ENCODE results near the gene RGR. TPM values are rescaled to one million over a fixed set of nuclear protein-coding genes. Genes with fewer than 3 reads are reported as not detected.

RGR gene
- polyA plus RNA-seq, 3 donors, result not detected

DNA sequence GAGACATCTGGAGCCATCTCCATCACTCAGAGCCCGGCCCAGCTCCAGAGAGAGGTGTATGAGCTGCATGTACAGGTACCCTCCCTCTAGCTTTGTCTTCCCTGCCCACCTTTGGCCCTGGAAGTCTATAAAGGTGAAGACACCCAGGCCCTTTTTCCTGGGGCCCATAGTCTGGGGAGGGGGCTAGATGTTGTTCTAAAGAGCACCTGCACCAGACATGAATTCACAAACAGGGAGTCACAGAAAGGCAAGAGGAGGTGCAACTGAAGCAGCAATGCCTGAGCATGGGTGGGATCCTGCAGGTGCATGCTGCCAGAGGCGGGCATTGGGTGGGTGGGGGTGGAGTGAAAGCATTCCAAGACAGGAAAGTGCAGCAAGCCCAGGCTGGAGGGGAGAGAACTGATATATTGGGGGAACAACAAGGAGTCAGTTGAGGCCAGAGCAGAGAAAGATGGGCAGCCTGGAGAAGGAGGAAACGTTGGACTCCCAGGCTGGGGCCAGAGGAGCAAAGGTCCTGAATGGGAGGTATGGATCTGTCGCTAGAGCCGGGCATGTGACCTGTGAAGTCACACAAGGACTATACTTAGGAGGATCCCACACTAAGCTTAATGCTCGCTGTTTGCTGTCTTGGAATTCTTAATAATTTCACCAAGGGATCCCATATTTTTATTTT lies 38.9 kb upstream of the RGR start:
- H3K27ac Mint-ChIP-seq, result no peak overlapping the region
- H3K9me3 Mint-ChIP-seq, result no peaks in the 10 kb centered on the region
- no peak for DNase-seq
- H3K4me2 ChIP-seq (replicated peaks; ENCODE audit: extremely low read depth, low read length, poor library complexity, severe bottlenecking), result no peak overlapping the region
- no peak overlapping the region for H3K9ac ChIP-seq (ENCODE audit: insufficient read depth, low read length, poor library complexity, severe bottlenecking)
- H3K36me3 Mint-ChIP-seq, result no peaks in the 10 kb centered on the region
- intact Hi-C loops (cut with micrococcal nuclease), result no loop called here
- H4K20me1 ChIP-seq (ENCODE audit: insufficient read depth, low read length), result no peaks in the 10 kb centered on the region
- no peak overlapping the region for H3K27ac ChIP-seq (ENCODE audit: low read depth in 1 of 2, low read length in 2 of 2)
- no peak overlapping the region for H2AFZ ChIP-seq (ENCODE audit: insufficient read depth, low read depth, low read length, poor library complexity, severe bottlenecking)
- no peaks in the 10 kb centered on the region for H3K79me2 ChIP-seq (ENCODE audit: insufficient read depth, low read length)
- no peak overlapping the region for H3K4me3 ChIP-seq (replicated peaks in 1 of 3; ENCODE audit: low read depth in 2 of 3, low read length in 3 of 3)
- no peaks in the 10 kb centered on the region for H3K36me3 ChIP-seq (replicated peaks in 1 of 2; ENCODE audit: control insufficient read depth in 1 of 2, insufficient read depth in 2 of 2, low read length in 2 of 2)
- no peaks in the 10 kb centered on the region for H3K4me1 ChIP-seq (ENCODE audit: control insufficient read depth in 1 of 2, insufficient read depth in 2 of 2, low read length in 2 of 2)
- no peak overlapping the region for H3K4me3 Mint-ChIP-seq
- TF ChIP-seq, protein P1, sequence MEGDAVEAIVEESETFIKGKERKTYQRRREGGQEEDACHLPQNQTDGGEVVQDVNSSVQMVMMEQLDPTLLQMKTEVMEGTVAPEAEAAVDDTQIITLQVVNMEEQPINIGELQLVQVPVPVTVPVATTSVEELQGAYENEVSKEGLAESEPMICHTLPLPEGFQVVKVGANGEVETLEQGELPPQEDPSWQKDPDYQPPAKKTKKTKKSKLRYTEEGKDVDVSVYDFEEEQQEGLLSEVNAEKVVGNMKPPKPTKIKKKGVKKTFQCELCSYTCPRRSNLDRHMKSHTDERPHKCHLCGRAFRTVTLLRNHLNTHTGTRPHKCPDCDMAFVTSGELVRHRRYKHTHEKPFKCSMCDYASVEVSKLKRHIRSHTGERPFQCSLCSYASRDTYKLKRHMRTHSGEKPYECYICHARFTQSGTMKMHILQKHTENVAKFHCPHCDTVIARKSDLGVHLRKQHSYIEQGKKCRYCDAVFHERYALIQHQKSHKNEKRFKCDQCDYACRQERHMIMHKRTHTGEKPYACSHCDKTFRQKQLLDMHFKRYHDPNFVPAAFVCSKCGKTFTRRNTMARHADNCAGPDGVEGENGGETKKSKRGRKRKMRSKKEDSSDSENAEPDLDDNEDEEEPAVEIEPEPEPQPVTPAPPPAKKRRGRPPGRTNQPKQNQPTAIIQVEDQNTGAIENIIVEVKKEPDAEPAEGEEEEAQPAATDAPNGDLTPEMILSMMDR (IDR thresholded peaks at IDR 0.05), result peak; percentile 26
- H3K9me3 ChIP-seq (replicated peaks in 1 of 2; ENCODE audit: control insufficient read depth in 1 of 2, insufficient read depth in 1 of 2, low read length in 2 of 2), result no peaks in the 10 kb centered on the region
- WGBS (ENCODE audit: insufficient coverage), result 94% methylated on average over 4 of the region's 6 CpGs
- peaks cover 4 to 8% (median 4%) of the 10 kb centered on the region in 3 donors for H3K27me3 Mint-ChIP-seq (ENCODE audit: low read depth in 3 of 3)
- no peaks in the 10 kb centered on the region for H3K27me3 ChIP-seq (ENCODE audit: control insufficient read depth in 2 of 2, insufficient read depth in 2 of 2, low read length in 2 of 2)
- no peaks in the 10 kb centered on the region for H3K4me1 Mint-ChIP-seq

DNA sequence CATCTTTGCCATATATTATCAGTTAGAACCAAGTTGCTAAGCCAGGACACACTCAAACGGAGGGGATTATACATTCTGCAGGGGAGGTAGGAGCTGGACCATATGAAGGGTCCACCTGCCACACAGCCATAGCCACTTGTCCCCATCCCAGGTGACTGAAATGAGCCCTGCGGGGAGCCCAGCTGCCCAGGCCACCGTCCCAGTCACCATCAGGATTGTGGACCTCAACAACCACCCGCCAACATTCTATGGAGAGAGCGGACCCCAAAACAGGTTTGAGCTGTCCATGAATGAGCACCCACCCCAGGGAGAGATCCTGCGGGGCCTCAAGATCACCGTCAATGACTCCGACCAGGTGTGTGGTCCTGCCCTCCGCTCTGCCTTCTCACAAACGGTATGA lies 36.8 kb upstream of the RGR start:
- H3K4me3 Mint-ChIP-seq, result no peak overlapping the region

More for the DNA sequence above, 36.8 kb upstream of the RGR start:
- Histone ChIP-seq H3K27me3 (ENCODE audit: control insufficient read depth in 2 of 2, insufficient read depth in 2 of 2, low read length in 2 of 2) (no peaks in the 10 kb centered on the region), H3K27ac (ENCODE audit: low read depth in 1 of 2, low read length in 2 of 2) (no peak overlapping the region), H3K9me3 (replicated peaks in 1 of 2; ENCODE audit: control insufficient read depth in 1 of 2, insufficient read depth in 1 of 2, low read length in 2 of 2) (no peaks in the 10 kb centered on the region), H3K4me3 (replicated peaks in 1 of 3; ENCODE audit: low read depth in 2 of 3, low read length in 3 of 3) (no peak overlapping the region), H2AFZ (ENCODE audit: insufficient read depth, low read depth, low read length, poor library complexity, severe bottlenecking) (no peak overlapping the region), H3K9ac (ENCODE audit: insufficient read depth, low read length, poor library complexity, severe bottlenecking) (no peak overlapping the region), H4K20me1 (ENCODE audit: insufficient read depth, low read length) (no peaks in the 10 kb centered on the region), H3K4me2 (replicated peaks; ENCODE audit: extremely low read depth, low read length, poor library complexity, severe bottlenecking) (no peak overlapping the region), H3K36me3 (replicated peaks in 1 of 2; ENCODE audit: control insufficient read depth in 1 of 2, insufficient read depth in 2 of 2, low read length in 2 of 2) (no peaks in the 10 kb centered on the region), H3K4me1 (ENCODE audit: control insufficient read depth in 1 of 2, insufficient read depth in 2 of 2, low read length in 2 of 2) (no peaks in the 10 kb centered on the region), H3K79me2 (ENCODE audit: insufficient read depth, low read length) (no peaks in the 10 kb centered on the region)
- Mint-ChIP-seq H3K9me3 (no peaks in the 10 kb centered on the region), H3K36me3 (no peaks in the 10 kb centered on the region), H3K4me1 (no peaks in the 10 kb centered on the region), H3K27ac (no peak overlapping the region), H3K27me3 (ENCODE audit: low read depth in 3 of 3) (peaks cover 4 to 13% (median 8%) of the 10 kb centered on the region in 3 donors)
- no peak for DNase-seq
- intact Hi-C loops (cut with micrococcal nuclease), result no loop called here
- 87% methylated on average over 8 of the region's 10 CpGs for WGBS (ENCODE audit: insufficient coverage)
- TF ChIP-seq, protein P1 (IDR thresholded peaks at IDR 0.05), result no peak

Measured in CD14-positive monocyte (primary cell).